ENCODE measurements around the gene SPRYD4. TPM values are rescaled to one million over a fixed set of nuclear protein-coding genes. Genes with fewer than 3 reads are reported as not detected.
A peak's percentile ranks its signal among the peaks of the same experiment; 100 is the strongest.
"Not testable (repeated sequence)": the region's sequence is repeated elsewhere in the genome, so short reads cannot be mapped to it uniquely, and the experiment has no call there.

Gene SPRYD4
- total RNA-seq, 2 donors from 2014 or later, result 2.3 to 5.8 TPM

DNA sequence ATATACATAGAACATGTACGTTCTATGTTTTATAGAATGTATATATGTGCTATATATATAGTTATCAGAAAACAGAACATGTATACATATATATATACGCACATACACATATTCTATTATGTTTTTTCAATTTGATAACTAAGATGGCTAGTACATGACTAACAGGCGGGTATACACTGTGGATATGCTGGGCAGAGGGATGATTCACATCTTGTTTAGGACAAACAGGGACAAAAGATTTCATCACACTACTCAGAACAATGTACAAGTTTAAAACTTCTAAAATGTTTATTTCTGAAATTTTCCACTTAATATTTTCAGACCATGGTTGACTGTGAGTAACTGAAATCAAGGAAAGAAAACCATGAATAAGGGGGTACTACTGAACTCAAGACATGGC, 36.5 kb upstream of the SPRYD4 start:
- no peak overlapping the region for H3K4me3 ChIP-seq
- H3K27ac ChIP-seq, result no peak overlapping the region
- H3K4me1 ChIP-seq (ENCODE audit: control insufficient read depth in 1 of 2, low read depth in 2 of 2), result no peaks in the 10 kb centered on the region
- TF ChIP-seq, protein P1, sequence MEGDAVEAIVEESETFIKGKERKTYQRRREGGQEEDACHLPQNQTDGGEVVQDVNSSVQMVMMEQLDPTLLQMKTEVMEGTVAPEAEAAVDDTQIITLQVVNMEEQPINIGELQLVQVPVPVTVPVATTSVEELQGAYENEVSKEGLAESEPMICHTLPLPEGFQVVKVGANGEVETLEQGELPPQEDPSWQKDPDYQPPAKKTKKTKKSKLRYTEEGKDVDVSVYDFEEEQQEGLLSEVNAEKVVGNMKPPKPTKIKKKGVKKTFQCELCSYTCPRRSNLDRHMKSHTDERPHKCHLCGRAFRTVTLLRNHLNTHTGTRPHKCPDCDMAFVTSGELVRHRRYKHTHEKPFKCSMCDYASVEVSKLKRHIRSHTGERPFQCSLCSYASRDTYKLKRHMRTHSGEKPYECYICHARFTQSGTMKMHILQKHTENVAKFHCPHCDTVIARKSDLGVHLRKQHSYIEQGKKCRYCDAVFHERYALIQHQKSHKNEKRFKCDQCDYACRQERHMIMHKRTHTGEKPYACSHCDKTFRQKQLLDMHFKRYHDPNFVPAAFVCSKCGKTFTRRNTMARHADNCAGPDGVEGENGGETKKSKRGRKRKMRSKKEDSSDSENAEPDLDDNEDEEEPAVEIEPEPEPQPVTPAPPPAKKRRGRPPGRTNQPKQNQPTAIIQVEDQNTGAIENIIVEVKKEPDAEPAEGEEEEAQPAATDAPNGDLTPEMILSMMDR (IDR thresholded peaks at IDR 0.05), result no peak
- DNase-seq (ENCODE audit: low spot score) (no peak), ATAC-seq (ENCODE audit: insufficient number of reproducible peaks, low FRiP score, low read depth) (no peak)
- H3K27me3 ChIP-seq (replicated peaks; ENCODE audit: insufficient read depth), result no peaks in the 10 kb centered on the region
- H3K9me3 ChIP-seq, result no peaks in the 10 kb centered on the region
- no peaks in the 10 kb centered on the region for H3K36me3 ChIP-seq

DNA sequence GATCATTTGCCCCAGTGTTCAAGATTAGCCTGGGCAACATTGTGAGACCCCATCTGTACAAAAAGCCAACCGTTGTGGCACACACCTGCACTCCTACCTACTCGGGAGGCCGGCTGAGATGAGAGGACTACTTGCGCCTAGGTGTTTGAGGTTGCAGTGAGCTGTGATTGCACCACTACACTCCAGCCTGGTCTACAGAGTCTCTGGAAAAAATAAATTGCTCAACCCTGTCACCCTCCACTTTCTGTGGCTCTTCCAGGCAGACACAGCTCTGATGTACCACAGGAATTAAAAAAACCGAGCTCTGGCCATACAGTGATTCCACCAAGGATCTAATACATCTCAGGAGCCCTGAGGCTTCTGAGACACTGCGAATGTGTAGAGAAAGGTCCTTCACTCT, 33.5 kb upstream of the SPRYD4 start:
- H3K9me3 ChIP-seq, result no peaks in the 10 kb centered on the region
- H3K27me3 ChIP-seq (replicated peaks; ENCODE audit: insufficient read depth), result no peaks in the 10 kb centered on the region
- H3K36me3 ChIP-seq, result no peaks in the 10 kb centered on the region
- DNase-seq (ENCODE audit: low spot score) (no peak), ATAC-seq (ENCODE audit: insufficient number of reproducible peaks, low FRiP score, low read depth) (no peak)
- no peak overlapping the region for H3K27ac ChIP-seq
- H3K4me3 ChIP-seq, result no peak overlapping the region
- TF ChIP-seq, protein P1 (IDR thresholded peaks at IDR 0.05), result no peak
- H3K4me1 ChIP-seq (ENCODE audit: control insufficient read depth in 1 of 2, low read depth in 2 of 2), result no peaks in the 10 kb centered on the region

DNA sequence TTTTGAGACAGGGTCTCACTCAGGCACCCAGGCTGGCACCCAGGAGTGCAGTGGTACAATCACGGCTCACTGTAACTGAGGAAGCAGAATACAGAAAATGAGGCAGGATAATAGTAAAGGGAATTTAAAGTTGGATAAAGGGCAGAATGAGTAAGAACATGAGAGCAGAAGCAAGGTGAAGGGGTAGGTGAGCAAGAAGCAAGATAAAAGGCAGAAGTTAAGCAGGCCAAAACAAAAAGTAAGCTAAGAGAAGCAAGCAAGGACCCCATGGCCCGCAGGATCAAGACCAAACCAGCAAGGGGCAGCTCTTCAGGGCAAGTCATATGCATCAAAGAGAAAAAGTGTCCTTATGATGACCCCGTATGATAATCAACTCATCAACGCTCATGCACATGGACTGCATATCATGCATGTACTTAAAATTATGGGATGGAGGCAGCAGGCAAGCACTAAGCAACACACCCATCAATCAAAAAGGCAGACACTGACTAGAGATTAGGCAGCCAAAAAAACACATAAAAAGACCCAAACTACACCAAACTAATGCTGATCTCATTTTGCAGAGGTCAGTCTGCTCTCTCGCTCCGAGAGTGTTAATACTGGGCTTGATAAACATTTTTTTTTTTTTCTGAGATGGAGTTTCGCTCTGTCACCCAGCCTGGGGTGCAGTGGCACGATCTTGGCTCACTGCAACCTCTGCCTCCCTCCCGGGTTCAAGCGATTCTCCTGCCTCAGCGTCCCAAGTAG, 30.8 kb upstream of the SPRYD4 start:
- DNase-seq (ENCODE audit: low spot score) (no peak), ATAC-seq (ENCODE audit: insufficient number of reproducible peaks, low FRiP score, low read depth) (no peak)
- Histone ChIP-seq H3K4me1 (ENCODE audit: control insufficient read depth in 1 of 2, low read depth in 2 of 2) (no peaks in the 10 kb centered on the region), H3K4me3 (no peak overlapping the region), H3K27ac (no peak overlapping the region), H3K9me3 (no peaks in the 10 kb centered on the region), H3K36me3 (no peaks in the 10 kb centered on the region), H3K27me3 (replicated peaks; ENCODE audit: insufficient read depth) (no peaks in the 10 kb centered on the region)
- TF ChIP-seq, protein P1 (IDR thresholded peaks at IDR 0.05), result no peak

DNA sequence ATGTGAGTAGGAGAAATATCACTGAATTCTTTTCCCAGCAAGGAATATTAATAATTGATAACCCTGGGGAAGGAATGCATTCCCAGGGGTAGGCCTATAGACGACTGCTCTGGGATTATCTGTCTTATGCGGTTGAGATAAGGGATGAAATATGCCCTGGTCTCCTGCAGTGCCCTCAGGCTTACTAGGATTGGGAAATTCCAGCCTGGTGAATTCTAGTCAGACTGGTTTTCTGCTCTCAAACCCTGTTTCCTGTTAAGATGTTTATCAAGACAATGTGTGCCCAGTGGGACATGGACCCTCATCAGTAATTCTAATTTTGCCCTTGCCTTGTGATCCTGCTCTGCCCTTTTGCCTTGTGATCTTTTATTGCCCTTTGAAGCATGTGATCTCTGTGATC, 25.2 kb upstream of the SPRYD4 start:
- H3K36me3 ChIP-seq; H3K27me3 ChIP-seq (replicated peaks; ENCODE audit: insufficient read depth); ATAC-seq (ENCODE audit: insufficient number of reproducible peaks, low FRiP score, low read depth); H3K9me3 ChIP-seq; DNase-seq (ENCODE audit: low spot score); H3K4me1 ChIP-seq (ENCODE audit: control insufficient read depth in 1 of 2, low read depth in 2 of 2); H3K27ac ChIP-seq; H3K4me3 ChIP-seq: not testable (repeated sequence)

DNA sequence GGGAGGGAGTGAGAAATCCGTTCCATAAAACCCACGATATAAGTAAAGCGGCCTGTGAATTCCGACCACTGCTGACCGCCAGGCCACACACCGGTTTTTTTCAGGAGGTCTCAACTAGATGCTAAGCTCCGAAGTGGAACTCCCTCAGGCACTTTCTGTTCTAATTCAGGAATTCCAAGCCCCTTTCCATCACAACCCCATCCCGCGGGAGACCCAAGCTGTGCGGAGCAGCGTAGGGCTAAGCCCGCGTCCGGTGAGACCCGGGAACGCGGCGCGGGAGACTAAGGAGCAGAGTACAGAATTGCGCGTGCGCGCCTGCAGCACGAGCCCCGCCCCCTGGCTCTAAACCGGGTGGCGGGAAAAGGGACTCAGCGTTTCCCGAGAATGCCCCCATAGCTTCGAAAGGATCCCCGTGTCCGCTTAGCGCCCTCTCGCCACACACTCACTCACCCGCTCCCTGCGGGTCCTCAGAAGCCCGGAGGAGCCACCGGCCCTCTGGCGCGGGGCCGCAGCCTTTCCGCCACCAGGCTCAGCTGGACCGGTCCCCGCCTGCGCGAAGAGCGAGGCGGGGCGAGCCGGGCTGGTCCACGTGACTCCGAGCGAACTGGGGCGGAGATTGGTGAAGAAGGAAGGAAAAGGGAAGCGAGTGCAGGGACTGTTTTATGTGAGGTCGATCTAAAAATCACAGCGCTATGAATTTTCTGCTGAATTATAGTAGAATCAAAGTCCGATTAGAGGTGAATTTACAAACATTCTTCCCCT, 19.3 kb upstream of the SPRYD4 start, which contains the start of gene TIMELESS:
TSS of gene TIMELESS (minus strand) at position 567 of the 762 bp plus-strand sequence. CDS start 15,256 bp downstream, outside the sequence.
- Histone ChIP-seq H3K4me1 (ENCODE audit: control insufficient read depth in 1 of 2, low read depth in 2 of 2) (peaks cover 4 to 8% of the 10 kb centered on the region in 2 donors), H3K36me3 (no peaks in the 10 kb centered on the region), H3K27ac (peak within 1 kb of the TSS; percentile 72 to 82), H3K27me3 (replicated peaks; ENCODE audit: insufficient read depth) (no peaks in the 10 kb centered on the region), H3K4me3 (peak within 1 kb of the TSS; percentile 93), H3K9me3 (no peaks in the 10 kb centered on the region)
- peak; percentile 93 for ATAC-seq (ENCODE audit: insufficient number of reproducible peaks, low FRiP score, low read depth)
- peak; percentile 57 for DNase-seq (ENCODE audit: low spot score)
- TF ChIP-seq, protein P1 (IDR thresholded peaks at IDR 0.05), result no peak
